ENCODE measurements around the gene CDC42BPB.

Gene CDC42BPB

GRCh38 chr14:102941419-102942011 lies 115.8 kb downstream of the CDC42BPB start:
- H3K4me1 ChIP-seq (ENCODE audit: insufficient read depth, low read length), result no peaks in the 10 kb centered on the region
- H3K27me3 ChIP-seq (ENCODE audit: insufficient read depth, low read length), result no peaks in the 10 kb centered on the region
- no peak overlapping the region for H3K27ac ChIP-seq (ENCODE audit: low read length)
- H3K9ac ChIP-seq (ENCODE audit: low read depth, low read length), result no peak overlapping the region
- no peak overlapping the region for H3K4me3 ChIP-seq (ENCODE audit: low read length)
- no peaks in the 10 kb centered on the region for H3K9me3 ChIP-seq (ENCODE audit: insufficient read depth, low read depth, low read length)
- H3K36me3 ChIP-seq (ENCODE audit: insufficient read depth, low read depth, low read length), result peaks cover 71% of the 10 kb centered on the region

DNA sequence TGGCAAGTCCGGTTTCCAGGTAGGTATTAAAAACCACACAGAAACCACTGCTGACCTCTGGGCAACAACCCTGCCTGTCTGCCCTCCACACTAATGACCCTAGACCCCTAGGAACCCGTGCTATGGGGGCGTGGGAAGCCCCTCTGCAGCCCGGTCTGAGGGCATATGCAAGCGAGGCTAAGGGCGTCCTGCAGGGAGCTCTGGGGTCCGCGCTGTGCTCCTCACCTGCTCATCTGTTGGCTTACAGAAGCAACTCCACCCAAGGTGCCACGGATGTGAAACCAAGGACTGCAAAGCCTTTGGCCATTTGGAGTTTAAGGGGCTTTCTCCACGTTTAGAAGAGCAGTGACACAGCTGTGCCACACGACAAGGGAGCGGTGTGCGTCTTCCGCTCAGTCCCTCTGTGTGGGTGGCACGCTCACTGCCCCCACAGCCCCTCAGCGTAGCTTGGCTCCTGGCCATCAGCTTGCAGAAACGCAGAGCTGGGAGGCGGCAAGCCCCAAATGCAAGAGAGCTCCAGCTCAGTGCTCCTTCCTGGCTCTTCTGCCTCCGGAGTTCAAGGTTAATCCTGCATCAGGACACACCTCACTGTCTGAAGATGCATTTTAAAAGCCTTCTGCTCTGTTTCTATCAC lies 116.5 kb downstream of the CDC42BPB start:
- Histone ChIP-seq H3K27ac (ENCODE audit: low read length) (no peak overlapping the region), H3K36me3 (ENCODE audit: insufficient read depth, low read depth, low read length) (peaks cover 70% of the 10 kb centered on the region), H3K27me3 (ENCODE audit: insufficient read depth, low read length) (no peaks in the 10 kb centered on the region), H3K9me3 (ENCODE audit: insufficient read depth, low read depth, low read length) (no peaks in the 10 kb centered on the region), H3K4me1 (ENCODE audit: insufficient read depth, low read length) (no peaks in the 10 kb centered on the region), H3K9ac (ENCODE audit: low read depth, low read length) (no peak overlapping the region), H3K4me3 (ENCODE audit: low read length) (no peak overlapping the region)

DNA sequence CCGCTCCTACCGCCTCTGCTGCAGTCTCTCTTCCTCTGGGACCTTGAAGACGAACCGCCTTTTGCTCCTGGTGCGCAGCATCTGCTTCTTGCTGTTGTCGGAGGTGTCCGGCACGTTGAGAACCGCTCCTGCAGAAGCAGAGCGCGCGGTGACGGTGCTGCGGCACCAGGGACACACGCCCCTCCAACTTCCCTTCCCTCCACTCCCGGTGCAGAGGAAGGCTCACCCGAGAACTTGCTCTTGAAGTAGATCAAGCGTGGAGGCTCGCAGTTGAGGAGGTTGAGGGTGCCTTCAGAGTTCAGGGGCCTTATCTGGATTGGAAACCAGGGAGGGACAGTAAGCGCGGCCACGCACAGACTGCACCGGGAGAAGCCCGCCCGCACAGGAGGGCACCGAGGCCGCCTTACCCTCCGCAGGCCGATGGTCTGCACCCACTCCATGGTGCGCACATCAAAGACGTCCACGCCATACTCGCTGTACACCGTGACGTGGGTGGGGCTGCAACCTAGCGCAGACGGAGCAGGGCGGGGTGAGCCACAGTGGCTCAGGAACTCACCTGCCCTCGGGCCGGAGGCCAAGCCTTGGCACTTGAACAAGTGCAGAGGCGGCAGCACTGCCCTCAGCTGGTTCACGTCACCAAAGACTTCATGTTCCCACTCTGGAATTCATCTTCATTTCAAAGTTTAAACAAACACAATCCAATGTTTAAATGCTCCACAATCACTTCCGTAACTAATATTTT lies 117.4 kb downstream of the CDC42BPB start:
- no peaks in the 10 kb centered on the region for H3K27me3 ChIP-seq (ENCODE audit: insufficient read depth, low read length)
- H3K9ac ChIP-seq (ENCODE audit: low read depth, low read length), result no peak overlapping the region
- H3K36me3 ChIP-seq (ENCODE audit: insufficient read depth, low read depth, low read length), result peaks cover 62% of the 10 kb centered on the region

GRCh38 chr14:102939329-102939728 lies 118.0 kb downstream of the CDC42BPB start:
- Histone ChIP-seq H3K4me1 (ENCODE audit: insufficient read depth, low read length) (no peaks in the 10 kb centered on the region), H3K4me3 (ENCODE audit: low read length) (no peak overlapping the region), H3K27me3 (ENCODE audit: insufficient read depth, low read length) (no peaks in the 10 kb centered on the region), H3K36me3 (ENCODE audit: insufficient read depth, low read depth, low read length) (peaks cover 56% of the 10 kb centered on the region), H3K27ac (ENCODE audit: low read length) (no peak overlapping the region), H3K9me3 (ENCODE audit: insufficient read depth, low read depth, low read length) (no peaks in the 10 kb centered on the region), H3K9ac (ENCODE audit: low read depth, low read length) (no peak overlapping the region)

More for the DNA sequence above, 117.4 kb downstream of the CDC42BPB start:
- H3K4me3 ChIP-seq (ENCODE audit: low read length), result no peak overlapping the region
- H3K27ac ChIP-seq (ENCODE audit: low read length), result no peak overlapping the region
- H3K4me1 ChIP-seq (ENCODE audit: insufficient read depth, low read length), result no peaks in the 10 kb centered on the region
- H3K9me3 ChIP-seq (ENCODE audit: insufficient read depth, low read depth, low read length), result no peaks in the 10 kb centered on the region

GRCh38 chr14:102938191-102938590 lies 119.2 kb downstream of the CDC42BPB start:
- Histone ChIP-seq H3K9me3 (ENCODE audit: insufficient read depth, low read depth, low read length) (no peaks in the 10 kb centered on the region), H3K4me3 (ENCODE audit: low read length) (no peak overlapping the region), H3K9ac (ENCODE audit: low read depth, low read length) (no peak overlapping the region), H3K36me3 (ENCODE audit: insufficient read depth, low read depth, low read length) (peaks cover 49% of the 10 kb centered on the region), H3K27ac (ENCODE audit: low read length) (no peak overlapping the region), H3K4me1 (ENCODE audit: insufficient read depth, low read length) (no peaks in the 10 kb centered on the region), H3K27me3 (ENCODE audit: insufficient read depth, low read length) (no peaks in the 10 kb centered on the region)

DNA sequence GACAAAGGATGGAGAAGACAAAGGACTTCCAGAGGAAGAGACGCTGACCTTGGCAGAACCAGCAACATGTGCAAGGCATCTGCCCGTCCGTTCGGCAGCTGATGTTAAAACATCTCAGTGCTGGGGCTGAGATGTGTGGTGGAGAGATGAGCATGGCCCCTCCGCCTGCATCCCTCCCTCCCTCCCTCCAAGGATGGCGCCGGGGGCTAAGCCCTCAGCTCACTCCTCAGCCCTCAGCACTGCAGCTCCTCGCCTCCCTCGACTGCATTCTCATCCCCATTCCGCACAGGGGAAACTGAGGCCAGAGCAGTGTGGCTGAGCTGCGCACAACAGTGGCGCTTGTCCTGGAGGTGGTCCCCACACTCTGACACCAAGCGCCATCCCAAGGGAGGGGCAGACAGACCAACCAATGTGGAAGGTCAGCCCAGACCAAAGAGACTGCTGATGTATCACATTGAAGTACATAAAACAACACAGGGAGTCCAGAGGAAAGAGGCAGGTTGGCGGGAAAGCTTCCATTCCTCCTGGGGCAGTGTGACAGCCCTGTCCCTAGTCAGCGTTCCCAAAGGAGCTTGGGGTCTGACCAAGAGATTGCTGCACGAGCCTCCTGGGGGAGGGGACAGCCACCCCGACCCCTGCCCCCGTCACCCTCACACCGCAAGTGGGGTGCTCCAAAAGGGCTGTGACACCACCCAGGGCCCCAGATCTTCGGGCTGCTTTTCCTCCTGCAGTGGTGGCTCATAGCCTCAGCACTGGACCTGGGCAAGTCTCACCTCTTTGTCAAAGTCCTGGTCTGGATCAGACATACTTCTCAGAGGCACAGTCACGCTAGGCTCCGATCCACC lies 119.8 kb downstream of the CDC42BPB start:
- no peaks in the 10 kb centered on the region for H3K9me3 ChIP-seq (ENCODE audit: insufficient read depth, low read depth, low read length)
- no peaks in the 10 kb centered on the region for H3K27me3 ChIP-seq (ENCODE audit: insufficient read depth, low read length)
- no peak overlapping the region for H3K4me3 ChIP-seq (ENCODE audit: low read length)
- peaks cover 47% of the 10 kb centered on the region for H3K36me3 ChIP-seq (ENCODE audit: insufficient read depth, low read depth, low read length)
- H3K4me1 ChIP-seq (ENCODE audit: insufficient read depth, low read length), result no peaks in the 10 kb centered on the region
- H3K27ac ChIP-seq (ENCODE audit: low read length), result no peak overlapping the region
- no peak overlapping the region for H3K9ac ChIP-seq (ENCODE audit: low read depth, low read length)

- H3K9ac ChIP-seq (ENCODE audit: low read depth, low read length), result no peak overlapping the region
- H3K27me3 ChIP-seq (ENCODE audit: insufficient read depth, low read length), result peaks cover 13% of the 10 kb centered on the region
- H3K4me3 ChIP-seq (ENCODE audit: low read length), result no peak overlapping the region
- H3K36me3 ChIP-seq (ENCODE audit: insufficient read depth, low read depth, low read length), result peaks cover 29% of the 10 kb centered on the region
- H3K27ac ChIP-seq (ENCODE audit: low read length), result no peak overlapping the region
- no peaks in the 10 kb centered on the region for H3K9me3 ChIP-seq (ENCODE audit: insufficient read depth, low read depth, low read length)
- no peaks in the 10 kb centered on the region for H3K4me1 ChIP-seq (ENCODE audit: insufficient read depth, low read length)
Measured at GRCh38 chr14:102935756-102936155, 121.6 kb downstream of the CDC42BPB start.

DNA sequence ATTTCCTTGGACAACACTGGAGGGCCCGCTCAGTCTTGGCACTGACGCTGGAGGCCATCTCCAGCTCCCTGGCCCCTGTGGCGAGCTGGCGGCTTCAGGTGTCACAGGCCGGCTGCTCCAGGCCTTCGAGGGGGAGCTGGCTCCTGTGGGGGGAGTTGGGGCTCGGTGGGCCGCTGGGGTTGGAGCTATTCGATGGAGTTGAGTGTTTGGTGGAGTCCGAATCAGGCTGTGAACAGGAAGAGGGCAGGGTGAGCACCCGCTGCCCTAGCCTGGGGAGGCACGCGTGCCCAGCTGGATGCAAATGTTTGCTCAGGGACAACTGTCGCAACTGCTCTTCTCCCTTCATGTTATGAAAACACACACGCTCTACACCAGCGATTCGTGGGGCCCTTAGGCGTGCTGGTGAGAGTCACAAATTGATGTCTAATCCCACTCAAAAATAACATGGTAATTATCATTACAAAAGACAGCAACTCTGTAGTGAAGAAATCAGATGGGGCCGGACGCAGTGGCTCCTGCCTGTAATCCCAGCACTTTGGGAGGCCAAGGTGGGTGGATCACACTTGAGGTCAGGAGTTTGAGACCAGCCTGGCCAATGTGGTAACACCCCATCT lies 123.6 kb downstream of the CDC42BPB start:
- Histone ChIP-seq H3K4me1 (ENCODE audit: insufficient read depth, low read length) (no peaks in the 10 kb centered on the region), H3K9me3 (ENCODE audit: insufficient read depth, low read depth, low read length) (no peaks in the 10 kb centered on the region), H3K27ac (ENCODE audit: low read length) (no peak overlapping the region), H3K9ac (ENCODE audit: low read depth, low read length) (no peak overlapping the region), H3K4me3 (ENCODE audit: low read length) (no peak overlapping the region), H3K27me3 (ENCODE audit: insufficient read depth, low read length) (peaks cover 34% of the 10 kb centered on the region), H3K36me3 (ENCODE audit: insufficient read depth, low read depth, low read length) (peaks cover 12% of the 10 kb centered on the region)

DNA sequence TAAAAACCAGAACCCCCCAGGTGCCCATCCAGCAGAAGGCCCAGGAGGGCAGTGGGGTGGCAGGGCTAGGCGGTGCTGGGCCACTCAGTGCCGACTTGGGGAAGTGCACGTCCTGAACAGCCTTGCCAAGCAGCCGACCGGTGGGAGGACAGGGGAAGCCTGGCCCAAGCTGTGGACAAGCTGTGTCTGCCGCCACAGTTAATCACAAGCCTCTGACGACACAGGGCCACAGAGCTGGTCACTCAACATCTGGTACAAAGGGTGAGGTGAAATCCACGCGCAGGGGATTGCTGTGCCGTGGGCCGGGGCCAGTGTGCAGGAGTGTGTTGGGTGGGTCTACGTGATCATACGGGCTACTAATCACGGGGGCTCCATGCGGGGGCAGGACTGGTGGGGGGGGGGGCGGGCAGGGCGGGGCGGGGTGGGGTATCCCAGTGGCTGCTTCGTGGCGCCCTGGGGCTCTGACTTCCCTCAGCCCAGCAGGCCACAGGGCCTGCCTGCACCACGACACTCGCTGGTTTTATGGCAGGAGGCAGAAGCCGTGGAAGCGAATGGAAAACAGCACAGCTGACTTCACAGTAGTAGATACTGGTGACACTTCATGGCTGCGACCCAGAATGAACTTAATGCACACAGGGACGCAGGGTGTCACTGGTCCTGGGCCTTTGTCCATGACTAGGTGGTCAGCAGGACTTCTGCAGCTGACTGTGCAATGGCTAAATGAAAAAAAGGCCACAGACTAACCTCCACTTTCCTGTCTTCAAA lies 124.7 kb downstream of the CDC42BPB start:
- no peak overlapping the region for H3K27ac ChIP-seq (ENCODE audit: low read length)
- H3K36me3 ChIP-seq (ENCODE audit: insufficient read depth, low read depth, low read length), result peaks cover 12% of the 10 kb centered on the region
- H3K4me1 ChIP-seq (ENCODE audit: insufficient read depth, low read length), result no peaks in the 10 kb centered on the region
- H3K4me3 ChIP-seq (ENCODE audit: low read length), result no peak overlapping the region
- H3K27me3 ChIP-seq (ENCODE audit: insufficient read depth, low read length), result peaks cover 44% of the 10 kb centered on the region
- H3K9ac ChIP-seq (ENCODE audit: low read depth, low read length), result no peak overlapping the region
- H3K9me3 ChIP-seq (ENCODE audit: insufficient read depth, low read depth, low read length), result no peaks in the 10 kb centered on the region

GRCh38 chr14:102931580-102932285 lies 125.6 kb downstream of the CDC42BPB start:
- H3K9me3 ChIP-seq (ENCODE audit: insufficient read depth, low read depth, low read length), result no peaks in the 10 kb centered on the region
- peaks cover 54% of the 10 kb centered on the region for H3K27me3 ChIP-seq (ENCODE audit: insufficient read depth, low read length)
- H3K36me3 ChIP-seq (ENCODE audit: insufficient read depth, low read depth, low read length), result peaks cover 12% of the 10 kb centered on the region
- no peak overlapping the region for H3K4me3 ChIP-seq (ENCODE audit: low read length)
- no peak overlapping the region for H3K27ac ChIP-seq (ENCODE audit: low read length)
- H3K4me1 ChIP-seq (ENCODE audit: insufficient read depth, low read length), result peaks cover 3% of the 10 kb centered on the region; the same call in 1 of the 2 replicates
- no peak overlapping the region for H3K9ac ChIP-seq (ENCODE audit: low read depth, low read length)

All from iPS-20b (cell line).